K562 (cell line): Measurements from ENCODE around the gene ZNF709. TPM values are rescaled to one million over a fixed set of nuclear protein-coding genes. Genes with fewer than 3 reads are reported as not detected.
A peak's percentile ranks its signal among the peaks of the same experiment; 100 is the strongest.

Experiments used
- ARHGAP35 ChIP-seq: fragments of 450-650 bp; IDR thresholded peaks from 2 replicates; pipeline ENCODE4 v1.6.1; 2018; ENCODE audit not compliant: partially characterized antibody
- CSDE1 ChIP-seq, 2 experiments: fragments of 450-650 bp; IDR thresholded peaks; 2 replicates each; pipeline ENCODE4 v1.6.1; 2016; ENCODE audit warnings: mild to moderate bottlenecking in 1 of 2
- KLF6 ChIP-seq: fragments of 250-450 bp; sonication (Bioruptor Pico); IDR thresholded peaks from 2 replicates; pipeline ENCODE4 v1.4.0; 2020; ENCODE audit warnings: mild to moderate bottlenecking, moderate library complexity, borderline replicate concordance
- MCM7 ChIP-seq, 2 experiments: fragments of 450-650 bp; IDR thresholded peaks; 2 replicates each; pipeline ENCODE4 v1.6.1; 2016 to 2018
- MTA2 ChIP-seq: fragments of 450-650 bp; IDR thresholded peaks from 2 replicates; pipeline ENCODE4 v1.6.1; 2016; ENCODE audit warnings: low read depth
- MYC ChIP-seq, 2 experiments: fragments of 250-450 bp in 1 of 2; sonication (Bioruptor Pico) in 1 of 2; IDR thresholded peaks; 2 replicates each; pipeline versions ENCODE4 v1.5.1 to v1.6.1; 2012 to 2021; ENCODE audit warnings: low read depth in 2 of 2, borderline replicate concordance in 1 of 2, improper control_type of control experiment in 1 of 2, low read length in 1 of 2, mild to moderate bottlenecking in 1 of 2, moderate library complexity in 1 of 2
- NCOR1 ChIP-seq: fragments of 450-650 bp; IDR thresholded peaks from 2 replicates; pipeline ENCODE4 v1.6.1; 2016; ENCODE audit warnings: mild to moderate bottlenecking, moderate library complexity
- NELFE ChIP-seq: IDR thresholded peaks from 2 replicates; pipeline ENCODE4 v1.6.1; 2011; ENCODE audit warnings: mild to moderate bottlenecking; ENCODE audit not compliant: insufficient read depth, insufficient read length
- PHB ChIP-seq: fragments of 250-450 bp; sonication (Bioruptor Pico); IDR thresholded peaks from 2 replicates; pipeline ENCODE4 v1.5.0; 2021
- SRF ChIP-seq, 2 experiments: fragments of 250-450, 450-650 bp in 1 of 2; sonication (Bioruptor Pico) in 1 of 2; sonication (generic) in 1 of 2; formaldehyde crosslinking; IDR thresholded peaks; 2 replicates each; pipeline versions ENCODE4 v1.5.0 to v1.5.1; 2020 to 2022; ENCODE audit warnings: mild to moderate bottlenecking in 1 of 2, missing genetic modification reagents in 1 of 2
- STAT5A ChIP-seq: IDR thresholded peaks from 2 replicates; pipeline ENCODE4 v1.6.1; 2012; ENCODE audit warnings: low read length, inconsistent platforms, borderline replicate concordance
- TEAD4 ChIP-seq, 2 experiments: sonication (generic) in 1 of 2; formaldehyde crosslinking in 1 of 2; IDR thresholded peaks; 2 replicates each; pipeline versions ENCODE4 v1.6.1 to v1.8.0; 2012 to 2022; ENCODE audit warnings: borderline replicate concordance in 1 of 2, inconsistent platforms in 1 of 2, low read length in 1 of 2, mild to moderate bottlenecking in 1 of 2, missing genetic modification reagents in 1 of 2
- ZNF140 ChIP-seq: fragments of 250-450 bp; sonication (Bioruptor Pico); IDR thresholded peaks from 2 replicates; pipeline ENCODE4 v1.8.0; 2021; ENCODE audit warnings: moderate library complexity, mild to moderate bottlenecking, inconsistent platforms
- ZNF75A ChIP-seq: fragments of 450-650 bp; formaldehyde crosslinking; IDR thresholded peaks from 2 replicates; pipeline ENCODE4 v1.4.0; 2020; ENCODE audit warnings: mild to moderate bottlenecking
- polyA plus RNA-seq, 8 experiments: library from polyadenylated mRNA; depleted of rRNA in 4 of 8; stranded (reverse) in 5 of 8; unstranded in 3 of 8; fragments of >200 nt; fragmentation: Nextera tagmentation in 2 of 8; fragmentation: Illumina TruSeq in 1 of 8; extraction: Ambion mirVana in 2 of 8; extraction: Trizol in 1 of 8; gene quantifications; 2 replicates each; pipeline versions ENCODE4 v1.2.1 to v1.2.3, GENCODE V29; 2011 to 2014; ENCODE audit warnings: inconsistent platforms in 1 of 8, missing spikeins in 1 of 8
- total RNA-seq, 7 experiments: library from RNA; depleted of rRNA in 6 of 7; stranded (reverse); fragments of >200 nt in 6 of 7; fragmentation: Illumina TruSeq in 2 of 7; extraction: Trizol in 2 of 7; gene quantifications; 2 replicates each; pipeline versions ENCODE4 v1.2.1 to v1.2.3, GENCODE V29; 2011 to 2021; ENCODE audit warnings: low replicate concordance in 1 of 7
- TF ChIP-seq, protein P1 (sequence below), 2 experiments: fragments of 450-650 bp; conservative IDR thresholded peaks; 2 replicates each; pipeline ENCODE4 v1.6.1; 2017; ENCODE audit warnings: mild to moderate bottlenecking in 2 of 2, moderate library complexity in 2 of 2
- TF ChIP-seq, protein P2 (sequence below): fragments of 450-650 bp; formaldehyde crosslinking; IDR thresholded peaks from 2 replicates; pipeline ENCODE4 v1.4.0; 2022; ENCODE audit warnings: missing genetic modification characterization
- TF ChIP-seq, protein P3 (sequence below): IDR thresholded peaks from 3 replicates; pipeline ENCODE4 v1.6.1; 2011; ENCODE audit warnings: borderline replicate concordance, mild to moderate bottlenecking; ENCODE audit not compliant: insufficient read length, insufficient read depth

The ZNF709 gene
- total and polyA plus RNA-seq, 9 of the 15 experiments (the other 6 are each of a cell fraction or from before 2014, with no cell fraction given) = 0.07 to 0.69 (median 0.18) TPM

DNA sequence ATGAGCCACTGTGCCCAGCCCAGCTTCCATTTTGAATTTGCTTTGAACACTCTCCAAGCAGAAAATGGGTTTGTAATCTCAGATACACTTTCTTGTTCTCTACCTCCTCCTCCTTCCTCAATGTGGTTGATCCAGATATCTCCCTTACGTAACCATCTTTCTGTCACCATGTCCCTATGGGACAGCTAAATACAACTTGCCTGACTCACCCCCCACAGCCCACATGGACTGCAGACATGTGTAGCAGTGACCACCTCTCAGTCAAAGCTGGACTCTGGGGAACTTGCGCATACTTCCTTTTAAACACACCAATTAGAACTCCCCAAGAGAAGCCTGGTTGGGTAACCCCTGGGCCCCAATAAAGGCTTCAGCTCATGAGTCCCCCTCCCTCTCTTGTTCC, 72.7 kb downstream of the ZNF709 start (continued):
- TF ChIP-seq, protein P1, sequence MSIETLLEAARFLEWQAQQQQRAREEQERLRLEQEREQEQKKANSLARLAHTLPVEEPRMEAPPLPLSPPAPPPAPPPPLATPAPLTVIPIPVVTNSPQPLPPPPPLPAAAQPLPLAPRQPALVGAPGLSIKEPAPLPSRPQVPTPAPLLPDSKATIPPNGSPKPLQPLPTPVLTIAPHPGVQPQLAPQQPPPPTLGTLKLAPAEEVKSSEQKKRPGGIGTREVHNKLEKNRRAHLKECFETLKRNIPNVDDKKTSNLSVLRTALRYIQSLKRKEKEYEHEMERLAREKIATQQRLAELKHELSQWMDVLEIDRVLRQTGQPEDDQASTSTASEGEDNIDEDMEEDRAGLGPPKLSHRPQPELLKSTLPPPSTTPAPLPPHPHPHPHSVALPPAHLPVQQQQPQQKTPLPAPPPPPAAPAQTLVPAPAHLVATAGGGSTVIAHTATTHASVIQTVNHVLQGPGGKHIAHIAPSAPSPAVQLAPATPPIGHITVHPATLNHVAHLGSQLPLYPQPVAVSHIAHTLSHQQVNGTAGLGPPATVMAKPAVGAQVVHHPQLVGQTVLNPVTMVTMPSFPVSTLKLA (conservative IDR thresholded peaks at IDR 0.05) = peak; percentile 61 to 77
- TF ChIP-seq SRF (CRISPR knock-in tag; IDR thresholded peaks at IDR 0.05) (no peak), STAT5A (peak; percentile 43; the same call in 1 of the 2 replicates), TEAD4 (IDR thresholded peaks at IDR 0.05; ENCODE audit: low read length) (peak; percentile 80), TEAD4 (CRISPR knock-in tag; IDR thresholded peaks at IDR 0.05; ENCODE audit: borderline replicate concordance) (no peak), NELFE (no peak), PHB (CRISPR knock-in tag) (no peak), ZNF140 (no peak), NCOR1 (peak; percentile 56), ARHGAP35 (no peak), KLF6 (no peak), MTA2 (peak; percentile 62), MCM7 (IDR thresholded peaks at IDR 0.05) (no peak), CSDE1 (IDR thresholded peaks at IDR 0.05) (no peak), ZNF75A (CRISPR knock-in tag) (no peak), MYC (IDR thresholded peaks at IDR 0.05; ENCODE audit: low read depth, low read length) (peak; percentile 49), MYC (CRISPR knock-in tag; IDR thresholded peaks at IDR 0.05; ENCODE audit: borderline replicate concordance, low read depth) (no peak)
- TF ChIP-seq, protein P2, sequence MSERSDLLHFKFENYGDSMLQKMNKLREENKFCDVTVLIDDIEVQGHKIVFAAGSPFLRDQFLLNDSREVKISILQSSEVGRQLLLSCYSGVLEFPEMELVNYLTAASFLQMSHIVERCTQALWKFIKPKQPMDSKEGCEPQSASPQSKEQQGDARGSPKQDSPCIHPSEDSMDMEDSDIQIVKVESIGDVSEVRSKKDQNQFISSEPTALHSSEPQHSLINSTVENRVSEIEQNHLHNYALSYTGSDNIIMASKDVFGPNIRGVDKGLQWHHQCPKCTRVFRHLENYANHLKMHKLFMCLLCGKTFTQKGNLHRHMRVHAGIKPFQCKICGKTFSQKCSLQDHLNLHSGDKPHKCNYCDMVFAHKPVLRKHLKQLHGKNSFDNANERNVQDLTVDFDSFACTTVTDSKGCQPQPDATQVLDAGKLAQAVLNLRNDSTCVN (CRISPR knock-in tag) = no peak
- TF ChIP-seq, protein P3, sequence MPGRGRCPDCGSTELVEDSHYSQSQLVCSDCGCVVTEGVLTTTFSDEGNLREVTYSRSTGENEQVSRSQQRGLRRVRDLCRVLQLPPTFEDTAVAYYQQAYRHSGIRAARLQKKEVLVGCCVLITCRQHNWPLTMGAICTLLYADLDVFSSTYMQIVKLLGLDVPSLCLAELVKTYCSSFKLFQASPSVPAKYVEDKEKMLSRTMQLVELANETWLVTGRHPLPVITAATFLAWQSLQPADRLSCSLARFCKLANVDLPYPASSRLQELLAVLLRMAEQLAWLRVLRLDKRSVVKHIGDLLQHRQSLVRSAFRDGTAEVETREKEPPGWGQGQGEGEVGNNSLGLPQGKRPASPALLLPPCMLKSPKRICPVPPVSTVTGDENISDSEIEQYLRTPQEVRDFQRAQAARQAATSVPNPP = no peak
